GM18951 (cell line): ENCODE measurements around the gene RAD21L1.

Experiments used
- POLR2A ChIP-seq: IDR thresholded peaks from 4 replicates; pipeline ENCODE4 v1.6.1; 2011; ENCODE audit warnings: mild to moderate bottlenecking; ENCODE audit not compliant: insufficient read length, insufficient read depth; ENCODE audit errors: extremely low read depth
- in situ Hi-C: fragments of 300-500 bp; cut with MboI; formaldehyde crosslinking; loops from one replicate; pipeline ENCODE4 v1.12.0; 2022; ENCODE audit warnings: low sequenced_read_pairs, mixed read lengths, inconsistent platforms; ENCODE audit not compliant: unreplicated experiment

RAD21L1 gene

GRCh38 chr20:1302685-1303541, 77.1 kb downstream of the RAD21L1 start:
- in situ Hi-C loops = no loop called here
- TF ChIP-seq POLR2A = no peak

- TF ChIP-seq POLR2A = no peak
- in situ Hi-C loops = no loop called here
Measured at GRCh38 chr20:1304710-1305515, 79.1 kb downstream of the RAD21L1 start.
